ENCODE data around the gene TOLLIP. TPM values are rescaled to one million over a fixed set of nuclear protein-coding genes. Genes with fewer than 3 reads are reported as not detected.
"Not testable (repeated sequence)": the region's sequence is repeated elsewhere in the genome, so short reads cannot be mapped to it uniquely, and the experiment has no call there.

Gene TOLLIP
- total and polyA plus RNA-seq, 2 of the 8 experiments (the other 6 are each of a cell fraction or from before 2014, with no cell fraction given) = 23.7 to 34.7 TPM

- H3K4ac ChIP-seq (replicated peaks; ENCODE audit: insufficient read length, low read depth, low read length); H3K79me1 ChIP-seq (ENCODE audit: low read depth, low read length); H2BK120ac ChIP-seq (replicated peaks; ENCODE audit: low read depth, low read length); H4K5ac ChIP-seq (ENCODE audit: insufficient read length, low read depth, low read length); H3K23ac ChIP-seq (ENCODE audit: insufficient read length); H4K91ac ChIP-seq (replicated peaks; ENCODE audit: insufficient read length, low read length); FAIRE-seq; H2AFZ ChIP-seq (ENCODE audit: low read length); H4K8ac ChIP-seq (ENCODE audit: extremely low read depth, insufficient read depth, low read length); POLR2A ChIA-PET (ENCODE audit: partially characterized antibody); H3K4me3 ChIP-seq (ENCODE audit: extremely low read depth in 1 of 4, insufficient read depth in 2 of 4, low read depth in 3 of 4, low read length in 4 of 4); H2AK5ac ChIP-seq (ENCODE audit: low read depth, low read length); DNase-seq (ENCODE audit: low read depth in 1 of 2, low spot score in 2 of 2); H3K36me3 ChIP-seq (ENCODE audit: control insufficient read depth in 2 of 4, insufficient read depth in 4 of 4, low read length in 3 of 4); H3K27ac ChIP-seq (ENCODE audit: low read depth, low read length); H3K79me2 ChIP-seq (ENCODE audit: control insufficient read depth in 1 of 2, insufficient read depth in 2 of 2, low read length in 2 of 2); H3K4me1 ChIP-seq (replicated peaks in 1 of 4; ENCODE audit: control insufficient read depth in 3 of 4, insufficient read depth in 4 of 4, low read length in 3 of 4); H3K56ac ChIP-seq (replicated peaks; ENCODE audit: insufficient read length, low read depth, low read length); H3K4me2 ChIP-seq (ENCODE audit: insufficient read depth in 1 of 2, low read depth in 2 of 2, low read length in 2 of 2); H4K20me1 ChIP-seq (replicated peaks in 1 of 2; ENCODE audit: control insufficient read depth in 1 of 2, insufficient read depth in 2 of 2, low read length in 2 of 2); H2BK15ac ChIP-seq (ENCODE audit: low read length); H3K14ac ChIP-seq (ENCODE audit: insufficient read length); H3K9ac ChIP-seq (replicated peaks in 1 of 4; ENCODE audit: extremely low read depth in 1 of 4, low read depth in 3 of 4, low read length in 3 of 4); H3K23me2 ChIP-seq (ENCODE audit: low read depth, low read length); H2BK12ac ChIP-seq (ENCODE audit: low read depth, low read length); H2BK20ac ChIP-seq (ENCODE audit: low read length); H3K18ac ChIP-seq (ENCODE audit: extremely low read depth, low read length); H3K27me3 ChIP-seq (replicated peaks in 1 of 4; ENCODE audit: control insufficient read depth in 3 of 4, extremely low read depth in 1 of 4, insufficient read depth in 3 of 4, low read length in 3 of 4); H2BK5ac ChIP-seq (ENCODE audit: low read depth, low read length); CTCF ChIA-PET (ENCODE audit: partially characterized antibody): not testable (repeated sequence)
- 92% methylated on average over 8 of the region's 14 CpGs; no CpG with 5 or more reads in 1 of the 2 experiments for WGBS, 2 experiments (ENCODE audit: extremely low coverage in 1 of 2, insufficient coverage in 1 of 2, insufficient read length in 1 of 2, insufficient replicate concordance in 2 of 2, low coverage in 1 of 2, low lambda C conversion rate in 2 of 2, missing lambda C conversion rate in 1 of 2)
- peaks cover 10 to 75% of the 10 kb centered on the region in 2 experiments; a peak in 3 of 4 replicates for H3K9me3 ChIP-seq (ENCODE audit: insufficient read depth in 2 of 2, low read depth in 1 of 2, low read length in 1 of 2)
These were observed 63.7 kb downstream of the TOLLIP start for GRCh38 chr11:1245717-1246116.

GRCh38 chr11:1244557-1244956, 64.9 kb downstream of the TOLLIP start:
- H2BK5ac ChIP-seq (ENCODE audit: low read depth, low read length); H4K20me1 ChIP-seq (replicated peaks in 1 of 2; ENCODE audit: control insufficient read depth in 1 of 2, insufficient read depth in 2 of 2, low read length in 2 of 2); H3K27me3 ChIP-seq (replicated peaks in 1 of 4; ENCODE audit: control insufficient read depth in 3 of 4, extremely low read depth in 1 of 4, insufficient read depth in 3 of 4, low read length in 3 of 4); H3K79me2 ChIP-seq (ENCODE audit: control insufficient read depth in 1 of 2, insufficient read depth in 2 of 2, low read length in 2 of 2); H4K5ac ChIP-seq (ENCODE audit: insufficient read length, low read depth, low read length); H2BK12ac ChIP-seq (ENCODE audit: low read depth, low read length); CTCF ChIA-PET (ENCODE audit: partially characterized antibody); H3K14ac ChIP-seq (ENCODE audit: insufficient read length); H4K8ac ChIP-seq (ENCODE audit: extremely low read depth, insufficient read depth, low read length); H3K4me3 ChIP-seq (ENCODE audit: extremely low read depth in 1 of 4, insufficient read depth in 2 of 4, low read depth in 3 of 4, low read length in 4 of 4); H3K18ac ChIP-seq (ENCODE audit: extremely low read depth, low read length); H3K23ac ChIP-seq (ENCODE audit: insufficient read length); H3K56ac ChIP-seq (replicated peaks; ENCODE audit: insufficient read length, low read depth, low read length); H3K9ac ChIP-seq (replicated peaks in 1 of 4; ENCODE audit: extremely low read depth in 1 of 4, low read depth in 3 of 4, low read length in 3 of 4); DNase-seq (ENCODE audit: low read depth in 1 of 2, low spot score in 2 of 2); H2AFZ ChIP-seq (ENCODE audit: low read length); H3K4me1 ChIP-seq (replicated peaks in 1 of 4; ENCODE audit: control insufficient read depth in 3 of 4, insufficient read depth in 4 of 4, low read length in 3 of 4); POLR2A ChIA-PET (ENCODE audit: partially characterized antibody); H2AK5ac ChIP-seq (ENCODE audit: low read depth, low read length); H3K36me3 ChIP-seq (ENCODE audit: control insufficient read depth in 2 of 4, insufficient read depth in 4 of 4, low read length in 3 of 4); H3K4ac ChIP-seq (replicated peaks; ENCODE audit: insufficient read length, low read depth, low read length); H3K79me1 ChIP-seq (ENCODE audit: low read depth, low read length); H3K27ac ChIP-seq (ENCODE audit: low read depth, low read length); H4K91ac ChIP-seq (replicated peaks; ENCODE audit: insufficient read length, low read length); H2BK20ac ChIP-seq (ENCODE audit: low read length); H3K4me2 ChIP-seq (ENCODE audit: insufficient read depth in 1 of 2, low read depth in 2 of 2, low read length in 2 of 2); FAIRE-seq; H2BK120ac ChIP-seq (replicated peaks; ENCODE audit: low read depth, low read length); H2BK15ac ChIP-seq (ENCODE audit: low read length); H3K23me2 ChIP-seq (ENCODE audit: low read depth, low read length): not testable (repeated sequence)
- WGBS, 2 experiments (ENCODE audit: extremely low coverage in 1 of 2, insufficient coverage in 1 of 2, insufficient read length in 1 of 2, insufficient replicate concordance in 2 of 2, low coverage in 1 of 2, low lambda C conversion rate in 2 of 2, missing lambda C conversion rate in 1 of 2) = 100% methylated on average over 2 of the region's 9 CpGs; no CpG with 5 or more reads in 1 of the 2 experiments
- peaks cover 7 to 70% of the 10 kb centered on the region in 2 experiments; a peak in 3 of 4 replicates for H3K9me3 ChIP-seq (ENCODE audit: insufficient read depth in 2 of 2, low read depth in 1 of 2, low read length in 1 of 2)
